Colonic mucosa (tissue), 4 donors: ENCODE measurements around the gene ADAMTS17. TPM values are rescaled to one million over a fixed set of nuclear protein-coding genes. Genes with fewer than 3 reads are reported as not detected.

ENCODE experiments used
- DNase-seq: peaks from one replicate; pipeline ENCODE4 v3.0.0-alpha.2; 2020
- H3K27ac ChIP-seq: fragments of 200-600 bp; one replicate; pipeline ENCODE4 v1.8.0; 2021
- H3K27me3 ChIP-seq: fragments of 200-600 bp; one replicate; pipeline ENCODE4 v1.8.0; 2021
- H3K36me3 ChIP-seq: fragments of 200-600 bp; one replicate; pipeline ENCODE4 v1.8.0; 2021
- H3K4me1 ChIP-seq: fragments of 200-600 bp; one replicate; pipeline ENCODE4 v1.8.0; 2021; ENCODE audit warnings: mild to moderate bottlenecking
- H3K4me3 ChIP-seq: fragments of 200-600 bp; one replicate; pipeline ENCODE4 v1.8.0; 2021
- H3K9ac ChIP-seq, 2 donors: one replicate each; pipeline ENCODE4 v1.7.0; 2013; ENCODE audit warnings: control low read depth in 2 of 2, low read depth in 2 of 2, low read length in 2 of 2
- H3K9me3 ChIP-seq: fragments of 200-600 bp; one replicate; pipeline ENCODE4 v1.8.0; 2021
- CTCF ChIP-seq: fragments of 200-600 bp; IDR thresholded peaks from one replicate; pipeline ENCODE4 v1.8.0; 2022; ENCODE audit warnings: antibody characterized with exemption, mild to moderate bottlenecking
- intact Hi-C: fragments of 100-400 bp; cut with DNase I; formaldehyde crosslinking; loops from one replicate; pipeline ENCODE4 v1.14.1; 2022
- total RNA-seq, 2 donors: library from RNA; stranded (reverse); fragmentation: NEBNext Ultra II Directional in 1 of 2; extraction: Animal tissue kit (Norgen Biotek cat#: 25700) in 1 of 2; gene quantifications; one replicate each; pipeline ENCODE4 v1.2.1, GENCODE V29; 2021
- donor health status: healthy.
- donor health status: DM: no; HTN: no; CAD: no.
- donor health status: DM: no; HTN: no; CAD: no.

Gene ADAMTS17
- total RNA-seq, 2 donors from 2014 or later = 4.2 to 8.3 TPM

DNA sequence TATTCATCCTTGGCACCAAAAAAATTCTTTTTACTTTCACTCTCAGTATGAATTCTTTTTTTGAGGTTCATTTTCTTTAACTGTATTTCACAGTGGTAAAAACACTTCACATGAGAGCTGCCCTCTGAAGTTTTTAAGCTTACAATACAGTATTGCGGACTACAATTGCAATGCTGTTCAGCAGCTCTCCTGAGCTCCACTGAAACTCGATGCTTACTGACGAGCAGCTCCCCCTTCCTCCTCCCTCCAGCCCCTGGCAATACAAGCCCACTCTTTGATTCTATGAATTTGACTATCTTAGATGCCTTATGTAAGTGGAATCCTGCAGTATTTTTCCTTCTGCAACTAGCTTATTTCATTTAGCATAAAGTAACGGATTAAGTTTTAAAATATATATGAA is 183.4 kb downstream of the ADAMTS17 start:
- no peak for DNase-seq
- Histone ChIP-seq H3K27ac (no peak overlapping the region), H3K9ac (no peak overlapping the region), H3K4me3 (no peak overlapping the region), H3K27me3 (no peaks in the 10 kb centered on the region), H3K36me3 (no peaks in the 10 kb centered on the region), H3K4me1 (no peaks in the 10 kb centered on the region), H3K9me3 (no peaks in the 10 kb centered on the region)
- no peak for TF ChIP-seq CTCF
- intact Hi-C loops = no loop called here

DNA sequence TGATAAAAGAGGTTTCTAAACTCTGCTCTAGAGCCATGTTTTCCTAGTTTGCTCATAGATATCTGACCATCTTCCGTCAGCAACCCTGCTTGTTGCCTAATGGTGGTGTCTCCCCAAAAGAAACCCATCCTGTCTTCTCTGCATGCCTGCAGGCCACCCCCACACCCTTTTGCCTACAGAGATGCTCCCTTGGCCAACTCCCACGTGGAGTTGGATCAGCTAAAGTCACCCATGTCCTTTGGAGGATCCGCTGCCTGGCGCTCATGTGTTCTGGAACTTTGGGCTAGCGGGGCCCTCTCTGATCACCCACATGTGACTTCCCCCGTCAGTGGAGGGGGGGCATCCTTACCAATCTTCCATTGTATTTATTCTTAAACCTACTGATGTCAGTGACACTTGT is 185.6 kb downstream of the ADAMTS17 start:
- Histone ChIP-seq H3K9ac (no peak overlapping the region), H3K27ac (no peak overlapping the region), H3K36me3 (no peaks in the 10 kb centered on the region), H3K4me3 (no peak overlapping the region), H3K27me3 (no peaks in the 10 kb centered on the region), H3K4me1 (no peaks in the 10 kb centered on the region), H3K9me3 (no peaks in the 10 kb centered on the region)
- no peak for DNase-seq
- TF ChIP-seq CTCF = no peak
- intact Hi-C loops = no loop called here

DNA sequence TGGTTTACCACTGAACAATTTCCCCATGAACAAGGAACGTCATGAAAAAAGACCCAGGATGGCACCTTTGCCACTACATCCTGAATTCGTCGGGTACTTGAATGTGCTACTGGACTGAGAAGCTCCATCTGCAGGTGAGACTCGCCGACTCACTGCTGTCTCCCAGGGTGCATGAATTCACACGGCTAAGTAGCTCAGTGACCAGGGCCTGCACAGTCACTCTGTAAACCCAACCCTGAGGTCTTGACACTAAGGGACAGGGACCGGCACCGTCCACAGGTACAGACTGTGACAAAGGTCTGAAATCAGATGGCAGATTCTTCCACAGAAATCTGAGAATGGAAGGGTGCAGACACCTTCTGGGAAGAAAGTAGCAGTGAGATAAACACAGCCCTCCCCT is 187.4 kb downstream of the ADAMTS17 start:
- H3K27ac ChIP-seq = no peak overlapping the region
- no peak overlapping the region for H3K4me3 ChIP-seq
- H3K9me3 ChIP-seq = no peaks in the 10 kb centered on the region
- DNase-seq = no peak
- no peak for TF ChIP-seq CTCF
- no peaks in the 10 kb centered on the region for H3K4me1 ChIP-seq
- no peaks in the 10 kb centered on the region for H3K27me3 ChIP-seq
- no peaks in the 10 kb centered on the region for H3K36me3 ChIP-seq
- H3K9ac ChIP-seq = no peak overlapping the region
- intact Hi-C loops = no loop called here

DNA sequence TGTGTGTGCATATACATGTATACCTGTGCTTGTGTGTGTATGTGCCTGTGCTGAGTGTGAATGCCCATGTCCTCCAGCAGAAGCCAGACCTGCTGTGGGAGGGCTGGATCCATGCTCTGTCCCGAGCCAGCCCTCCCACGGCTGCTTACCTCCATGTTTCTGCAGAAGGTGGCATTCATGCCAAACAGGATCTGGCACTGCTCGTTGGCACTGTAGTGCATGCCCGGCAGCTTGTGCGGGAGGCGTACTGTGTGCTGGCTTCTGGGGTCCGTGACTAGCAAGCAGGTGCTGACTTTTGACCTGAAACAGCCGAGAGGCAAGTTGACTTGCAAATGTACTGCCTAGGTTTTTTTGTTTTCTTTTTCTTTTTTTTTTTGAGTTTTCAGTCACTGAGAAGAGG is 189.3 kb downstream of the ADAMTS17 start:
- intact Hi-C loops = no loop called here
- Histone ChIP-seq H3K27me3 (no peaks in the 10 kb centered on the region), H3K4me1 (no peaks in the 10 kb centered on the region), H3K9me3 (no peaks in the 10 kb centered on the region), H3K9ac (no peak overlapping the region), H3K36me3 (no peaks in the 10 kb centered on the region), H3K27ac (no peak overlapping the region), H3K4me3 (no peak overlapping the region)
- DNase-seq = no peak
- no peak for TF ChIP-seq CTCF

DNA sequence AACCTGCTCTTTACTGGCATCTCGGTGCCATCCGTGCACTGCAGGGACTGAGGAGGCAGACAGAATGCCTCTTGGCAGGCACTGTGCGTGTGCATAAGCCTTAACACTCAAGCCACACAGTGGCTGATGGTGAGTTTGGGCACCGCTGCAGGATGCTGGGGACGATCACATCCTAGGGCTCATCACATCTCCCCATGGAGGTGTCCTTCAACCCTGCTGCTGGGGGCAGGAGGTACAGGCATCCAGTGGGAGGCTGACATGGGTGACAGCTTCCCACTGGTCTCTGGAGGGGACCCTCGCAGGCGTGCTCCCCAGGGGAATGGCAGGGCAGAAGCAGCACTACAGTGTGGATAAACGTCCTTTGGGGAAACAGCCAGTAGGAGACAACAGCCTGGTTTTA is 190.9 kb downstream of the ADAMTS17 start:
- Histone ChIP-seq H3K9me3 (no peaks in the 10 kb centered on the region), H3K36me3 (no peaks in the 10 kb centered on the region), H3K4me1 (no peaks in the 10 kb centered on the region), H3K27ac (no peak overlapping the region), H3K4me3 (no peak overlapping the region), H3K9ac (no peak overlapping the region), H3K27me3 (no peaks in the 10 kb centered on the region)
- intact Hi-C loops = no loop called here
- no peak for TF ChIP-seq CTCF
- no peak for DNase-seq

DNA sequence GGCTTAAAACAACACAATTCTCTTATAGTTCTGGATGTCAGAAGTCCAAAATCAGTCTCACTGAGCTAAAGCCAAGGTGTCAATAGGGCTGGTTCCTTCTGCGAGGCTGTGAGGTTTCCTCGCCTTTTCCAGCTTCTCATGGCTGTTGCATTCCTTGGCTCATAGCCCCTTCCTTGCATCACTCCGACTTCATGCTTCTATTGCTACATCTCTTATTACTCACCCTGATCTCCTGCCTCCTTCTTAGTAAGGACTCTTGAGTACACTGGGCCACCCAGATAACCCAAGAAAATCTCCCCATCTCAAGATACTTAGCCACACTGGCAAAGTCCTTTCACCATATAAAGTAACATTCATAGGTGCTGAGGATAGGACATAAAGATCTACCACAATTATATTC is 193.9 kb downstream of the ADAMTS17 start:
- no peak for TF ChIP-seq CTCF
- DNase-seq = no peak
- no peak overlapping the region for H3K9ac ChIP-seq

More for the DNA sequence above, 193.9 kb downstream of the ADAMTS17 start:
- intact Hi-C loops = no loop called here
- Histone ChIP-seq H3K27ac (no peak overlapping the region), H3K36me3 (no peaks in the 10 kb centered on the region), H3K4me1 (no peaks in the 10 kb centered on the region), H3K9me3 (no peaks in the 10 kb centered on the region), H3K27me3 (no peaks in the 10 kb centered on the region), H3K4me3 (no peak overlapping the region)
